ENCODE results near the gene KIF11.

DNA sequence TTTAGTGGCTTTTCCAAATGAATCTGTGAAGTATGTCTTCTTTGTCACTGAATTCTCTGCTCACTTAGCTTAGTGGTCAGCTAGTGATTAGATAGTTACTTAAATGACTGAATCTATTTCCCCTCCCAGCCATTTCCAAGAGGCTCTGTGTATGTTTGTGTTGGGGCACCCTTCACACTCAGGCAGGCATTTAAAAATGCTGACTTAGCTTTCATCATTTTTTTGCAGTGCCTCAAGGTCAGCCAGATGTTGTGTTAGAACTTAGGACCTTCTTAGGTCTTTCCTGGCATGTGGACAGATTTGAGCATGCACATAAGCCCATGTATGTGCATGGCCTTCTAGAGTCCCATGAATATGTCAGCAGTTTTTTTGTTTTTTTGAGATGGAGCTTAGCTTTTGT, 71.4 kb downstream of the KIF11 start:
- TF ChIP-seq CTCF (IDR thresholded peaks at IDR 0.05; ENCODE audit: low read depth, low read length, poor library complexity, severe bottlenecking) (no peak), EZH2phosphoT487 (IDR thresholded peaks at IDR 0.05; ENCODE audit: borderline replicate concordance, low read length) (no peak)

Data from DOHH2 (cell line).